Suprapubic skin (tissue), 4 donors: ENCODE results near the gene MCM3. TPM values are rescaled to one million over a fixed set of nuclear protein-coding genes. Genes with fewer than 3 reads are reported as not detected.

Source experiments
- DNase-seq, 2 donors: peaks; one replicate each; pipeline ENCODE4 v3.0.0-alpha.2; 2019; ENCODE audit warnings: low spot score in 2 of 2
- H3K27ac ChIP-seq: fragments of 200-600 bp; sonication (generic); one replicate; pipeline ENCODE4 v1.5.1; 2019
- H3K27me3 ChIP-seq: fragments of 200-600 bp; sonication (generic); one replicate; pipeline ENCODE4 v1.5.1; 2019
- H3K36me3 ChIP-seq: fragments of 200-600 bp; sonication (generic); one replicate; pipeline ENCODE4 v1.5.1; 2019
- H3K4me1 ChIP-seq: fragments of 200-600 bp; sonication (generic); one replicate; pipeline ENCODE4 v1.5.1; 2019
- H3K4me3 ChIP-seq: fragments of 200-600 bp; sonication (generic); one replicate; pipeline ENCODE4 v1.5.1; 2019; ENCODE audit warnings: mild to moderate bottlenecking
- H3K9me3 ChIP-seq: fragments of 200-600 bp; sonication (generic); one replicate; pipeline ENCODE4 v1.5.1; 2019
- EP300 ChIP-seq: sonication (generic); formaldehyde crosslinking; IDR thresholded peaks from one replicate; pipeline ENCODE4 v1.6.1; 2017; ENCODE audit warnings: antibody characterized with exemption
- POLR2A ChIP-seq, 2 donors: fragments of 450-650 bp; IDR thresholded peaks; one replicate each; pipeline ENCODE4 v1.6.1; 2017; ENCODE audit warnings: antibody characterized with exemption in 2 of 2, mild to moderate bottlenecking in 2 of 2, moderate library complexity in 2 of 2
- POLR2AphosphoS5 ChIP-seq, 3 donors: sonication (generic); formaldehyde crosslinking; IDR thresholded peaks; one replicate each; pipeline ENCODE4 v1.6.1; 2017; ENCODE audit warnings: antibody characterized with exemption in 3 of 3
- WGBS: methylation state at CpG from one replicate; pipeline ENCODE4 v1.1.5; 2018; 5-methylcytosine and 5-hydroxymethylcytosine counted together
- total RNA-seq, 4 donors: library from RNA; depleted of rRNA; stranded (reverse); fragments of >200 nt; gene quantifications; one replicate each; pipeline ENCODE4 v1.1.0, GENCODE V29; 2016
- TF ChIP-seq, protein P1 (sequence below), 2 donors: fragments of 200-600 bp in 1 of 2; fragments of 450-650 bp in 1 of 2; sonication (generic) in 1 of 2; IDR thresholded peaks; one replicate each; pipeline ENCODE4 v1.5.1; 2016 to 2019; ENCODE audit warnings: antibody characterized with exemption in 2 of 2, mild to moderate bottlenecking in 1 of 2, moderate library complexity in 1 of 2

Gene MCM3
- total RNA-seq, 4 donors from 2014 or later = 26.4 to 38.5 (median 31.8) TPM

DNA sequence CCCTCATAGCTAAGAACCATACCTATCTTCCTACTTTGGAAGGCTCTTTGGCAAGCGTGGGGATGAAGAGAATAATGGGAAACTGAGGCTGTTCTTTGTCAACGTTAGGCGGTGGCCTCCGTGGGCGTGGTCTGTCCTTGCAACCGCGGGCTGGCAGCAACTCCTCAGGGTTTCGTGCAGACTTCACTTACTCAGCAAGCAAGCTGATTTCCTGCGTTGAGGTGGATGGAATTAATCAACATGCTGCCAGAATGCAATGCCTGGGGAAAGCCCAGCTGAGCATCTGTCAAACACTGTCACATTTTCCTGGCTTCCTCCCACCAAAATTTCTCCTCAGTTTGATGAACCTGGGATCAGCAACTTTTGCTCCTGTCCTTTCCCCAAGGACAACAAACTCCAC lies 31.0 kb downstream of the MCM3 start:
- 16% methylated on average over 9 of the region's 9 CpGs for WGBS
- no peak overlapping the region for H3K4me3 ChIP-seq
- DNase-seq = no peak

DNA sequence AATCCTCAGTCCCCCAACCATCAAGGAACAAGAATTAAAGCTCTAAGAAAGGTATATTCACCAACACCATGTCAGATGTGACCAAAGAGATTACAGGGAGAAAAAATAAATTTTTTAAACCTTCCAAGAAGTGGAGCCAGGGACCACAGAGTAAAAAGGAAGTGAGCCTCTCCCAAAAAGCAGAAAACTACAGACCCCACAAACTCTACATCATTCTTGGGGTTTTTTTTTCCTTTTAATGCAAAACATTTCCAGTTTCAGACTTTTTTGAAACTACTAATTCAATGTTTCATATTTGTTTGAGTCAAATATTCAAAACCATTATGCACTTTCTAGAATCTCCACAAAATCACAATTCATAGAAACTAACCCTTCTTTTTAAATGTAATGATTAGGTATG lies 33.4 kb downstream of the MCM3 start:
- Histone ChIP-seq H3K27ac (no peak overlapping the region), H3K36me3 (no peaks in the 10 kb centered on the region), H3K4me1 (no peaks in the 10 kb centered on the region), H3K9me3 (no peaks in the 10 kb centered on the region), H3K4me3 (no peak overlapping the region), H3K27me3 (peaks cover 19% of the 10 kb centered on the region)
- no peak for DNase-seq
- TF ChIP-seq EP300 (no peak), POLR2A (IDR thresholded peaks at IDR 0.05) (no peak), POLR2AphosphoS5 (IDR thresholded peaks at IDR 0.05) (no peak)
- TF ChIP-seq, protein P1, sequence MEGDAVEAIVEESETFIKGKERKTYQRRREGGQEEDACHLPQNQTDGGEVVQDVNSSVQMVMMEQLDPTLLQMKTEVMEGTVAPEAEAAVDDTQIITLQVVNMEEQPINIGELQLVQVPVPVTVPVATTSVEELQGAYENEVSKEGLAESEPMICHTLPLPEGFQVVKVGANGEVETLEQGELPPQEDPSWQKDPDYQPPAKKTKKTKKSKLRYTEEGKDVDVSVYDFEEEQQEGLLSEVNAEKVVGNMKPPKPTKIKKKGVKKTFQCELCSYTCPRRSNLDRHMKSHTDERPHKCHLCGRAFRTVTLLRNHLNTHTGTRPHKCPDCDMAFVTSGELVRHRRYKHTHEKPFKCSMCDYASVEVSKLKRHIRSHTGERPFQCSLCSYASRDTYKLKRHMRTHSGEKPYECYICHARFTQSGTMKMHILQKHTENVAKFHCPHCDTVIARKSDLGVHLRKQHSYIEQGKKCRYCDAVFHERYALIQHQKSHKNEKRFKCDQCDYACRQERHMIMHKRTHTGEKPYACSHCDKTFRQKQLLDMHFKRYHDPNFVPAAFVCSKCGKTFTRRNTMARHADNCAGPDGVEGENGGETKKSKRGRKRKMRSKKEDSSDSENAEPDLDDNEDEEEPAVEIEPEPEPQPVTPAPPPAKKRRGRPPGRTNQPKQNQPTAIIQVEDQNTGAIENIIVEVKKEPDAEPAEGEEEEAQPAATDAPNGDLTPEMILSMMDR (IDR thresholded peaks at IDR 0.05) = no peak

More for the DNA sequence above, 31.0 kb downstream of the MCM3 start:
- H3K36me3 ChIP-seq = no peaks in the 10 kb centered on the region
- no peak overlapping the region for H3K27ac ChIP-seq
- no peak for TF ChIP-seq POLR2A (IDR thresholded peaks at IDR 0.05)
- TF ChIP-seq EP300 = no peak
- TF ChIP-seq POLR2AphosphoS5 (IDR thresholded peaks at IDR 0.05) = no peak
- TF ChIP-seq, protein P1 (IDR thresholded peaks at IDR 0.05) = no peak
- peaks cover 19% of the 10 kb centered on the region for H3K27me3 ChIP-seq
- H3K9me3 ChIP-seq = no peaks in the 10 kb centered on the region
- no peaks in the 10 kb centered on the region for H3K4me1 ChIP-seq

DNA sequence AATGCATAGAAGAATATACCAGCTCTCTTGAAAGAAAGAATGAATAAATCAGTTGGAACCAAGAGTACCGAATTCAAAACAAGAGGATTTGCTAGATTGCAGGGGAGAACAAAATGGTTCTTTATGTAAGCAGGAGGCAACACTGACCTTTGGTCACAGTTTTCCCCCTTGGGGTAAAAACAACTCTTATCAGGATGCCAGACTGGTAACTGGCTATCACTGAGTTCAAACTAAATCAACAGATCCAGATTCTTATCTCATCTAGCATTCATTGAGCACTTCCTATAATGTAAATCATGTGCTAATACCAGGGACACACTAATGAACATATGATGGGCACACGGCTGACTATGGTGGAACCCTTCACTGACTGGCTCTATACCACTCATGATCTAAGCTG lies 35.5 kb downstream of the MCM3 start:
- Histone ChIP-seq H3K27me3 (peaks cover 6% of the 10 kb centered on the region), H3K36me3 (no peaks in the 10 kb centered on the region), H3K4me3 (no peak overlapping the region), H3K27ac (no peak overlapping the region), H3K9me3 (no peaks in the 10 kb centered on the region), H3K4me1 (no peaks in the 10 kb centered on the region)
- no peak for DNase-seq
- 68% methylated on average over 2 of the region's 2 CpGs for WGBS
- TF ChIP-seq POLR2AphosphoS5 (IDR thresholded peaks at IDR 0.05) = no peak
- TF ChIP-seq, protein P1 (IDR thresholded peaks at IDR 0.05) = no peak
- TF ChIP-seq POLR2A (IDR thresholded peaks at IDR 0.05) = no peak
- no peak for TF ChIP-seq EP300

DNA sequence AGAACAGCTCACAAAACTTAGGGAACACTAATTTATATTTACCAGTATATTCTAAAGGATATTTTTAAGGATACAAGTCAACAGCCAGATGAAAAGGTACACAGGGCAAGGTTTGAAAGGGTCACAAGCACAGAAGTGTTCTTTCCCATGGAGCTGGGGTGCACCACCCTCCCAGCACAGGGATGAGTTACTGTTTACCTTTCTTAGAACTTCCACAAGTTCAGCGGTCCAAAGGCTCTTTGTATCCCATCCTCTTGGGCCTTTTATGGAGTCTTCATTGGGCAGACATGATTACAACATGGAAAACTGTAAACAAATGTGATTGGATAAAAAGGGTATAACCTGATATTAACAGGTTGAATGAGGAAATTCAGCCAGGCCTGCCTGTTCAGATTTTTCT lies 39.1 kb downstream of the MCM3 start:
- Histone ChIP-seq H3K4me1 (no peaks in the 10 kb centered on the region), H3K9me3 (no peaks in the 10 kb centered on the region), H3K27ac (no peak overlapping the region), H3K27me3 (no peaks in the 10 kb centered on the region), H3K36me3 (no peaks in the 10 kb centered on the region), H3K4me3 (no peak overlapping the region)
- TF ChIP-seq POLR2A (IDR thresholded peaks at IDR 0.05) = no peak
- TF ChIP-seq, protein P1 (IDR thresholded peaks at IDR 0.05) = no peak
- TF ChIP-seq POLR2AphosphoS5 (IDR thresholded peaks at IDR 0.05) = no peak
- no peak for TF ChIP-seq EP300
- no peak for DNase-seq
- WGBS = 93% methylated on average over 1 of the region's 1 CpG

DNA sequence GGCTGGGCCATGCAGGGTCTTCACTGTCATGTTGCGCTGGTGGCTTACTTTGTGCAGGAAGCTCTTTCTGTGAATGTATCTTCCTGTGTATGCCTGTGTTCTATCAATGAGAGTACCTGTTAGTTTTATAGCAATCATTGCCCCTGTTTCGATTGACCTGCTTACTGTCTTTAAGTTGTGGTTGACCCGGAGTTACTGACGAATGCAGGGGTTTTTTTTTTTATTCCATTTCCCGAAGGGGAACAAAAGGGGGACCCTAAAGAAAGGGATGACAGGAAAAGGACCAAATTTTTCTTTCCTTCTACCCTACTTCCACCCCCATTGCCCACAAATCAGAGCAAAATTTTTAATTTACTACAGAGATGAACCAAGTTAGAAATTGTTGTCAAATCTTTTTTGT lies 40.1 kb downstream of the MCM3 start, which contains the start of gene IL17F:
Gene IL17F, minus strand, starts transcription at position 101 of the 400 bp plus-strand sequence. Its CDS starts 71 bp downstream, at position 30.
- no peaks in the 10 kb centered on the region for H3K27me3 ChIP-seq
- 83% methylated on average over 5 of the region's 5 CpGs for WGBS
- H3K36me3 ChIP-seq = no peaks in the 10 kb centered on the region
- H3K9me3 ChIP-seq = no peaks in the 10 kb centered on the region
- TF ChIP-seq POLR2A (IDR thresholded peaks at IDR 0.05) (no peak), EP300 (no peak), POLR2AphosphoS5 (IDR thresholded peaks at IDR 0.05) (no peak)
- TF ChIP-seq, protein P1 (IDR thresholded peaks at IDR 0.05) = no peak
- no peak within 1 kb of the TSS for H3K4me3 ChIP-seq
- DNase-seq = no peak
- no peaks in the 10 kb centered on the region for H3K4me1 ChIP-seq
- no peak within 1 kb of the TSS for H3K27ac ChIP-seq
